Mammary microvascular endothelial cell (primary cell): ENCODE measurements around the gene SAMHD1. TPM values are rescaled to one million over a fixed set of nuclear protein-coding genes. Genes with fewer than 3 reads are reported as not detected.

Experiments
- total RNA-seq: library from RNA; depleted of rRNA; stranded (reverse); fragments of >200 nt; gene quantifications from 2 replicates; pipeline ENCODE4 v1.2.3, GENCODE V29; 2015

SAMHD1 gene
- total RNA-seq = 96.3 and 97.9 TPM in 2 replicates

GRCh38 chr20:36951198-36951978 lies at the start of gene SAMHD1:
SAMHD1 (minus strand) TSS chr20:36951708; CDS start chr20:36951643, 65 bp downstream.

GRCh38 chr20:36875702-36876472 lies 75.6 kb downstream of the SAMHD1 start, which contains the start of gene TLDC2:
TLDC2 (plus strand) TSS chr20:36876138; CDS start chr20:36876175, 37 bp downstream.

Other genes with a start within 250 kb of the SAMHD1 start
- 23.9 and 29.9 TPM in 2 replicates for gene NDRG3, start 205.6 kb downstream of the SAMHD1 start, total RNA-seq
- 32.4 and 32.8 TPM in 2 replicates for gene DSN1, start 177.9 kb downstream of the SAMHD1 start, total RNA-seq
- not detected in 2 replicates for gene TLDC2, start 75.6 kb downstream of the SAMHD1 start, total RNA-seq
- 13.6 and 14.5 TPM in 2 replicates for gene RBL1, start 144.3 kb upstream of the SAMHD1 start, total RNA-seq
- 303 and 305 TPM in 2 replicates for gene RPN2, start 227.6 kb upstream of the SAMHD1 start, total RNA-seq
- gene MROH8, start 227.8 kb upstream of the SAMHD1 start, total RNA-seq = 0.27 and 0.34 TPM in 2 replicates